Nephron progenitor cell (in vitro differentiated cells): ENCODE results near the gene RPL41.
"Not testable (repeated sequence)": the region's sequence is repeated elsewhere in the genome, so short reads cannot be mapped to it uniquely, and the experiment has no call there.

Source experiments
- DNase-seq: peaks from one replicate; pipeline ENCODE4 v3.0.0; 2021
- H3K27ac Mint-ChIP-seq: 2 replicates; pipeline ENCODE4 v1.8.0; 2021; ENCODE audit warnings: mild to moderate bottlenecking, moderate library complexity, mixed read lengths
- H3K27me3 Mint-ChIP-seq: 2 replicates; pipeline ENCODE4 v1.8.0; 2021; ENCODE audit warnings: mild to moderate bottlenecking, low read depth, mixed read lengths; ENCODE audit not compliant: poor library complexity
- H3K36me3 Mint-ChIP-seq: 2 replicates; pipeline ENCODE4 v1.8.0; 2021; ENCODE audit warnings: low read depth, mixed read lengths
- H3K4me1 Mint-ChIP-seq: 2 replicates; pipeline ENCODE4 v1.8.0; 2021; ENCODE audit warnings: mixed read lengths
- H3K4me3 Mint-ChIP-seq: 2 replicates; pipeline ENCODE4 v1.8.0; 2021; ENCODE audit warnings: mild to moderate bottlenecking, moderate library complexity, mixed read lengths
- H3K9me3 Mint-ChIP-seq: 2 replicates; pipeline ENCODE4 v1.8.0; 2021; ENCODE audit warnings: mild to moderate bottlenecking, moderate library complexity, mixed read lengths
- CTCF ChIP-seq: fragments of 200-600 bp; sonication (generic); IDR thresholded peaks from 2 replicates; pipeline ENCODE4 v1.5.0; 2021; ENCODE audit warnings: antibody characterized with exemption

RPL41 gene

DNA sequence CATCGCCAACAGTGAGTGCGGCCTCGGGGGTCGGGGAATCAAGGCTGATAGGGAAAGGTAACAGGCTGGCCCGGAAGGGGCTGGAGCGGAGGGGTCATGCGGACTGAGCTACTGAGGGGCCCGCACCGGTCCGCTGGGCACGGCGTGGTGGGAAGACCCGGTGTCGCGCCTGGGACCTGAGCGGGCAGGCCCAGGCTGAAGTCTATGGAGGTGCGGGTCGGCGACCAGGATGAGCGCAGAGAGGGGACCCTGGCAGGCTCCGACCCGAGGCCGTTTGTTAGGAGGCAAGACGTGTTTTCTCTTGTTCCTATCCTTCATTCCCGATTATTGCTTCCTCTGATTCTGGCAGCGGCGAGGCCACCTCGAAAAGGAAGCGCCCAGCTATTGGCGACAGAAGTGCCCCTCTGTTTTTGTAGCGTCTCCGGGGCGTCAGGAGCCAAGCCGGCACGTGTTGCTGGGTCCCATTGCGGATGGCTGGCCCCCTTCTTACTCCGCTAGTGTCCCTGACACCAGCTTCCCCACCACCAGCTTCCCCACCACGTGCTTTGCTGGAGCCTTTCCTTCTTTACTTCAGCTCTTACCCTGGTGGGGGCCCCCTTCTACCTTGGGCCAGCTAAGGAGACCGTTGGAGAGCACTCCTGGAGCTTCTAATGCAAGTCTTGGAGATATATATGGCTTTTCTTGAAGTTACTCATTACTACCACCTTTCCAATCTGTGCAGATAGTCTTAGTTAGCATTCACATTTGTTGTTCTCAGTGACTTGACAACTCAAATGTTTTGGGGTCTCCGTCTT is 11.4 kb upstream of the RPL41 start:
- Mint-ChIP-seq H3K4me3 (peak overlapping the region; percentile 97), H3K27ac (peak overlapping the region; percentile 97), H3K9me3 (no peaks in the 10 kb centered on the region), H3K27me3 (no peaks in the 10 kb centered on the region), H3K36me3 (peaks cover 36% of the 10 kb centered on the region), H3K4me1 (peaks cover 49% of the 10 kb centered on the region)
- DNase-seq: peak; percentile 55
- TF ChIP-seq CTCF: no peak

GRCh38 chr12:56105609-56105902 is 10.9 kb upstream of the RPL41 start:
- H3K4me1 Mint-ChIP-seq: peaks cover 49% of the 10 kb centered on the region

DNA sequence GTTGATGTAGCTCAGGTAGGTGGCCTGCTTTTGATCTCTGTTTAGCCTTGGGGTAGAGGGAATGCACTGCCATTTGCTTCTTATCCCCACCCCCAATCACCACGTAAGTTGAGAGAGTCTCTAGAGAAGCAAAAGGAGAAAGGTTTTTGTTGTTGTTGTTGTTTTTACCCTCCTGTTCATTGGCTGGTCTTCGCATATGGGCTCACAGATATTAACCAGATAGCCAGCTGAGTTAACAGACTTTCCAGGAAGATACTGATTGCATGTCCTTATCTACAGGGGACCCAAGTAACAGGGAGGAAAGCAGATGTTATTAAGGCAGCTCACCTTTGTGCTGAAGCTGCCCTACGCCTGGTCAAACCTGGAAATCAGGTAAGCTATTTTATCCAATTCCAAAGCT is 9.2 kb upstream of the RPL41 start:
- peaks cover 48% of the 10 kb centered on the region for H3K4me1 Mint-ChIP-seq
- TF ChIP-seq CTCF: no peak
- peaks cover 55% of the 10 kb centered on the region for H3K36me3 Mint-ChIP-seq
- no peak for DNase-seq
- no peaks in the 10 kb centered on the region for H3K9me3 Mint-ChIP-seq
- peaks cover 2% of the 10 kb centered on the region for H3K27me3 Mint-ChIP-seq
- H3K27ac Mint-ChIP-seq: no peak overlapping the region
- H3K4me3 Mint-ChIP-seq: peak overlapping the region; percentile 42

More at GRCh38 chr12:56105609-56105902, 10.9 kb upstream of the RPL41 start:
- H3K27ac Mint-ChIP-seq: peak overlapping the region; percentile 97
- no peak for TF ChIP-seq CTCF
- DNase-seq: no peak
- peaks cover 2% of the 10 kb centered on the region for H3K27me3 Mint-ChIP-seq
- H3K36me3 Mint-ChIP-seq: peaks cover 42% of the 10 kb centered on the region
- H3K9me3 Mint-ChIP-seq: no peaks in the 10 kb centered on the region
- peak overlapping the region; percentile 97 for H3K4me3 Mint-ChIP-seq

DNA sequence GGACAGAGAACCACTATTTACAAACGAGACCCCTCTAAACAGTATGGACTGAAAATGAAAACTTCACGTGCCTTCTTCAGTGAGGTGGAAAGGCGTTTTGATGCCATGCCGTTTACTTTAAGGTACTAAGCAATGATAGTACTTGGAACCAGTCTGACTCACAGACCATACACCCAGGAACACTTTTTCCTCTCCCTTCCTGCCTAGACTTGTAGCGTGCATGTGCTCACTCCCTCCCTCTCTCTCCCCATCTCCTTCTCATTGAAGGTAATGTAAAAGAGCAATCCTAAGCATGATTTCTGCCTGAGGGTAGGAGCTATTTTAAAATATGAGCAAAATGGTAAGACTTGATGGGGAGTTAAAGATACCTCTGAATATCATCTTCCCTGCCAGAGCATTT is 5.9 kb upstream of the RPL41 start:
- peaks cover 2% of the 10 kb centered on the region for H3K27me3 Mint-ChIP-seq
- H3K4me1 Mint-ChIP-seq: peaks cover 18% of the 10 kb centered on the region
- no peaks in the 10 kb centered on the region for H3K9me3 Mint-ChIP-seq
- no peak for TF ChIP-seq CTCF
- DNase-seq: no peak
- no peak overlapping the region for H3K4me3 Mint-ChIP-seq
- peaks cover 78% of the 10 kb centered on the region for H3K36me3 Mint-ChIP-seq
- H3K27ac Mint-ChIP-seq: peak overlapping the region; percentile 77

- H3K9me3 Mint-ChIP-seq: no peaks in the 10 kb centered on the region
- no peak overlapping the region for H3K4me3 Mint-ChIP-seq
- peak overlapping the region; percentile 4 for H3K27ac Mint-ChIP-seq
- no peak for TF ChIP-seq CTCF
- no peak for DNase-seq
- H3K4me1 Mint-ChIP-seq: peaks cover 16% of the 10 kb centered on the region
- H3K36me3 Mint-ChIP-seq: peaks cover 63% of the 10 kb centered on the region
- peaks cover 10% of the 10 kb centered on the region for H3K27me3 Mint-ChIP-seq
Measured at GRCh38 chr12:56114084-56114483, 2.3 kb upstream of the RPL41 start.

DNA sequence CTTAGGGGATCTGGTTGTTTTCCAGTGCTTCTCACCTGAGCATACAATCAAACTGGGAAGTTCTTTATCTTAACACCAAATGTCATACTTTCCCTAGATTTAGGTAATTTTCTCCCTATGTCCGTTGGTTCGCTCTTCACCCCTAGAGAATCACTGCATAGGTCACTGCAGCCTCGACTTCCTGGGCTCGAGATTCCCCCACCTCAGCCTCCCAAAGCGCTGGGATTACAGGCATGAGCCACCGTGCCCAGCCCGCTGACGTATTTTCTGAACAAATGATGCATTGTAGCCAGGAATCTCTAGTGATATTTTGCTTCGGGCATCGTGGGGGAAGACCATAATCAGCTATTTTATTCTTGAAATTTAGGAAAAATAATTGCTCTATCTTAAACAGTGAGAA is 1.1 kb upstream of the RPL41 start:
- no peak for TF ChIP-seq CTCF
- Mint-ChIP-seq H3K27me3 (peaks cover 10% of the 10 kb centered on the region), H3K4me1 (peaks cover 28% of the 10 kb centered on the region), H3K4me3 (peak overlapping the region; percentile 98), H3K27ac (no peak overlapping the region), H3K9me3 (no peaks in the 10 kb centered on the region), H3K36me3 (peaks cover 54% of the 10 kb centered on the region)
- no peak for DNase-seq

DNA sequence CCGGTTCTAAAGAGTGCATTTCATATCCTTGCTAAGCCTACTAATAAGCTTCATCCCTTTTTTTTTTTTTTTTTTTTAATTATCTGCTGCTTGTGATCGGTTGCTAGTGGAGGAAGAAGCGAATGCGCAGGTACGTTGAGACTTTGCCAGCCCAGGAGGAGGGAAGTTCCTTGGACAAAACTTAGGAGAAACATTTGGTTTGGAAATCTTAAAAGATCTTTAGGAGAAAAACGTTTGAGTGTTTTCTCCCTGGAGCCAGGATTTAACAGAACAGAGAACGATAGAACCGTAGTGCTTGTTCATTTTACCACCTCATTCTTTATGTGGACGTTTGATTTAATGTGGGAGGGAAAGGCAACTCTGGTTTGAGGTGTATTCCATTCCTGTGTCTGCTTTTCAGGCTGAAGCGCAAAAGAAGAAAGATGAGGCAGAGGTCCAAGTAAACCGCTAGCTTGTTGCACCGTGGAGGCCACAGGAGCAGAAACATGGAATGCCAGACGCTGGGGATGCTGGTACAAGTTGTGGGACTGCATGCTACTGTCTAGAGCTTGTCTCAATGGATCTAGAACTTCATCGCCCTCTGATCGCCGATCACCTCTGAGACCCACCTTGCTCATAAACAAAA is 761 bp downstream of the RPL41 start:
- H3K9me3 Mint-ChIP-seq, H3K27me3 Mint-ChIP-seq, DNase-seq: not testable (repeated sequence)
- H3K27ac Mint-ChIP-seq: peak overlapping the region; percentile 100
- peak overlapping the region; percentile 98 for H3K4me3 Mint-ChIP-seq
- peaks cover 49% of the 10 kb centered on the region for H3K36me3 Mint-ChIP-seq
- H3K4me1 Mint-ChIP-seq: peaks cover 47% of the 10 kb centered on the region
